OCI-LY7 (cell line): ENCODE data around the gene ZNRF3. TPM values are rescaled to one million over a fixed set of nuclear protein-coding genes. Genes with fewer than 3 reads are reported as not detected.

ENCODE experiments used
- BruUV-seq: library from RNA; stranded (reverse); fragments of 400-500 nt; replicated peaks from 2 replicates; lab custom pipeline; 2021; lab: Mats Ljungman, UMichigan
- CTCF ChIA-PET: fragments of 300-600 bp; sonication (Branson Sonifier 250); formaldehyde crosslinking; loops from one replicate; lab custom pipeline; 2022; ENCODE audit warnings: antibody characterized with exemption; ENCODE audit not compliant: unreplicated experiment; lab: Charles Lee
- POLR2A ChIA-PET: fragments of 300-600 bp; sonication (Branson Sonifier 250); formaldehyde crosslinking; loops from one replicate; lab custom pipeline; 2022; ENCODE audit warnings: antibody characterized with exemption; lab: Charles Lee
- DNase-seq: peaks from one replicate; pipeline ENCODE4 v3.0.0-alpha.2; 2015; ENCODE audit warnings: low spot score
- H2AFZ ChIP-seq: fragments of 200-600 bp; sonication (generic), shearing (Covaris generic); 2 replicates; pipeline ENCODE4 v1.6.1; 2014; ENCODE audit warnings: mild to moderate bottlenecking, antibody characterized with exemption, low read length, moderate library complexity
- H3K27ac ChIP-seq: fragments of 200-600 bp; sonication (generic); 2 replicates; pipeline ENCODE4 v1.5.1; 2014; ENCODE audit warnings: mixed run types, low read depth, mild to moderate bottlenecking, moderate library complexity, low read length, inconsistent platforms; ENCODE audit not compliant: poor library complexity, severe bottlenecking
- H3K36me3 ChIP-seq: fragments of 200-600 bp; sonication (generic); 2 replicates; pipeline ENCODE4 v1.6.1; 2014; ENCODE audit warnings: mild to moderate bottlenecking, antibody characterized with exemption, low read length, moderate library complexity, mixed read lengths; ENCODE audit not compliant: insufficient read depth
- H3K4me1 ChIP-seq: fragments of 200-600 bp; sonication (generic); 2 replicates; pipeline ENCODE4 v1.5.1; 2014; ENCODE audit warnings: mild to moderate bottlenecking, low read length; ENCODE audit not compliant: insufficient read depth, poor library complexity, severe bottlenecking
- H3K4me2 ChIP-seq: fragments of 200-600 bp; sonication (generic); 2 replicates; pipeline ENCODE4 v1.6.1; 2014; ENCODE audit warnings: mild to moderate bottlenecking, low read length
- H3K4me3 ChIP-seq: fragments of 200-600 bp; sonication (generic); 2 replicates; pipeline ENCODE4 v1.5.1; 2014; ENCODE audit warnings: mild to moderate bottlenecking, low read depth, low read length; ENCODE audit not compliant: poor library complexity, severe bottlenecking
- H3K79me2 ChIP-seq: fragments of 200-600 bp; sonication (generic); 2 replicates; pipeline ENCODE4 v1.6.1; 2016; ENCODE audit warnings: low read depth, mild to moderate bottlenecking, low read length, moderate library complexity, mixed read lengths; ENCODE audit not compliant: insufficient read depth
- H3K9me2 ChIP-seq: fragments of 200-600 bp; sonication (generic); 2 replicates; pipeline ENCODE4 v1.6.1; 2016; ENCODE audit warnings: mild to moderate bottlenecking, low read length, mixed read lengths; ENCODE audit not compliant: insufficient read depth
- H3K9me3 ChIP-seq: fragments of 200-600 bp; sonication (generic); 2 replicates; pipeline ENCODE4 v1.6.1; 2014; ENCODE audit warnings: mild to moderate bottlenecking, mixed run types, low read length, mixed read lengths
- H4K20me1 ChIP-seq: fragments of 200-600 bp; sonication (generic); 2 replicates; pipeline ENCODE4 v1.6.1; 2014; ENCODE audit warnings: mild to moderate bottlenecking, antibody characterized with exemption, low read length, moderate library complexity, mixed read lengths; ENCODE audit not compliant: insufficient read depth
- CTCF ChIP-seq: fragments of 200-600 bp; sonication (generic); conservative IDR thresholded peaks from 2 replicates; pipeline ENCODE4 v1.5.1; 2014; ENCODE audit warnings: mild to moderate bottlenecking, antibody characterized with exemption, low read length, moderate library complexity, mixed read lengths
- EZH2phosphoT487 ChIP-seq: fragments of 200-600 bp; sonication (generic); IDR thresholded peaks from 2 replicates; pipeline ENCODE4 v1.6.1; 2018; ENCODE audit warnings: low read depth, borderline replicate concordance, mild to moderate bottlenecking, mixed run types, antibody characterized with exemption, low read length, moderate library complexity, mixed read lengths
- intact Hi-C: fragments of 100-400 bp; cut with micrococcal nuclease; formaldehyde crosslinking; loops from one replicate; pipeline ENCODE4 v1.10.0; 2022; ENCODE audit not compliant: unreplicated experiment
- total RNA-seq, 2 experiments: library from RNA; depleted of rRNA in 1 of 2; stranded (reverse); fragments of >200 nt in 1 of 2; shearing (Covaris generic) in 1 of 2; gene quantifications; 2 replicates each; pipeline ENCODE4 v1.2.3, GENCODE V29; 2014 to 2022

Gene ZNRF3
- total RNA-seq, 2 experiments from 2014 or later, result 3.6 to 3.9 TPM

GRCh38 chr22:28984482-28985158 is 101.2 kb downstream of the ZNRF3 start:
- H3K79me2 ChIP-seq, result no peaks in the 10 kb centered on the region
- intact Hi-C loops, result no loop called here
- POLR2A ChIA-PET, result no interaction called here

GRCh38 chr22:28985581-28986290 is 102.4 kb downstream of the ZNRF3 start:
- no TSS peak for BruUV-seq
- H3K9me2 ChIP-seq, result no peaks in the 10 kb centered on the region
- peaks cover 4% of the 10 kb centered on the region; the same call in 1 of the 2 replicates for H3K36me3 ChIP-seq
- H3K79me2 ChIP-seq, result no peaks in the 10 kb centered on the region
- no peak for DNase-seq
- H4K20me1 ChIP-seq, result no peaks in the 10 kb centered on the region
- H3K4me1 ChIP-seq, result no peaks in the 10 kb centered on the region
- ChIA-PET CTCF (no interaction called here), POLR2A (interaction anchor here (0.7 to 1.4 kb wide), 2 partner anchors 20 to 1075 kb away, joined by 3 to 4 read pairs; no protein-coding TSS in a partner anchor)
- H3K27ac ChIP-seq, result no peak overlapping the region
- no peak overlapping the region for H3K4me3 ChIP-seq
- TF ChIP-seq CTCF, result no peak
- no peak for TF ChIP-seq EZH2phosphoT487
- no peaks in the 10 kb centered on the region for H3K9me3 ChIP-seq
- intact Hi-C loops, result no loop called here
- no peak overlapping the region for H2AFZ ChIP-seq
- no peak overlapping the region for H3K4me2 ChIP-seq

More at GRCh38 chr22:28984482-28985158, 101.2 kb downstream of the ZNRF3 start:
- H3K4me3 ChIP-seq, result no peak overlapping the region
- no TSS peak for BruUV-seq
- H3K4me2 ChIP-seq, result no peak overlapping the region
- no peaks in the 10 kb centered on the region for H3K9me3 ChIP-seq
- no peak for DNase-seq
- H3K9me2 ChIP-seq, result no peaks in the 10 kb centered on the region
- no peaks in the 10 kb centered on the region for H3K4me1 ChIP-seq
- H3K36me3 ChIP-seq, result peaks cover 4% of the 10 kb centered on the region; the same call in 1 of the 2 replicates
- CTCF ChIA-PET, result no interaction called here
- H2AFZ ChIP-seq, result no peak overlapping the region
- no peak overlapping the region for H3K27ac ChIP-seq
- H4K20me1 ChIP-seq, result no peaks in the 10 kb centered on the region
- TF ChIP-seq EZH2phosphoT487 (no peak), CTCF (no peak)

- POLR2A ChIA-PET, result interaction anchor here (0.6 to 1.4 kb wide), 3 partner anchors 15 to 1075 kb away, joined by 3 to 4 read pairs (median 3); no protein-coding TSS in a partner anchor
- DNase-seq, result no peak
- no TSS peak for BruUV-seq
Measured at GRCh38 chr22:28986366-28986765, 103.0 kb downstream of the ZNRF3 start.

More at GRCh38 chr22:28986366-28986765, 103.0 kb downstream of the ZNRF3 start:
- no peaks in the 10 kb centered on the region for H3K9me2 ChIP-seq
- no peak overlapping the region for H3K27ac ChIP-seq
- H3K4me1 ChIP-seq, result no peaks in the 10 kb centered on the region
- H4K20me1 ChIP-seq, result no peaks in the 10 kb centered on the region
- no peaks in the 10 kb centered on the region for H3K79me2 ChIP-seq
- TF ChIP-seq EZH2phosphoT487, result no peak
- no peak for TF ChIP-seq CTCF
- no peak overlapping the region for H2AFZ ChIP-seq
- H3K4me2 ChIP-seq, result no peak overlapping the region
- no peak overlapping the region for H3K4me3 ChIP-seq
- CTCF ChIA-PET, result no interaction called here
- no peaks in the 10 kb centered on the region for H3K9me3 ChIP-seq
- intact Hi-C loops, result no loop called here
- H3K36me3 ChIP-seq, result peaks cover 4% of the 10 kb centered on the region; the same call in 1 of the 2 replicates
